Chondrocyte (in vitro differentiated cells): ENCODE measurements around the gene GNA12. TPM values are rescaled to one million over a fixed set of nuclear protein-coding genes. Genes with fewer than 3 reads are reported as not detected.

Experiments used
- DNase-seq: peaks from one replicate; pipeline ENCODE4 v3.0.0; 2021; ENCODE audit warnings: mixed read lengths, low spot score
- H3K27ac Mint-ChIP-seq: one replicate; pipeline ENCODE4 v1.8.0; 2021; ENCODE audit warnings: mild to moderate bottlenecking, moderate library complexity, mixed read lengths; ENCODE audit not compliant: unreplicated experiment
- H3K27me3 Mint-ChIP-seq: 2 replicates; pipeline ENCODE4 v1.8.0; 2021; ENCODE audit warnings: low read depth, mixed read lengths
- H3K36me3 Mint-ChIP-seq: 2 replicates; pipeline ENCODE4 v1.8.0; 2021; ENCODE audit warnings: low read depth, mixed read lengths
- H3K4me1 Mint-ChIP-seq: 2 replicates; pipeline ENCODE4 v1.8.0; 2021; ENCODE audit warnings: low read depth, mild to moderate bottlenecking, mixed read lengths
- H3K4me3 Mint-ChIP-seq: one replicate; pipeline ENCODE4 v1.8.0; 2021; ENCODE audit warnings: mild to moderate bottlenecking, moderate library complexity, mixed read lengths; ENCODE audit not compliant: unreplicated experiment
- H3K9me3 Mint-ChIP-seq: 2 replicates; pipeline ENCODE4 v1.8.0; 2021; ENCODE audit warnings: low read depth, mixed read lengths
- total RNA-seq: library from RNA; stranded (reverse); gene quantifications from 3 replicates; pipeline ENCODE4 v1.2.1, GENCODE V29; 2021
- TF ChIP-seq, protein P1 (sequence below): fragments of 200-600 bp; sonication (generic); IDR thresholded peaks from 2 replicates; pipeline ENCODE4 v1.5.0; 2021; ENCODE audit warnings: antibody characterized with exemption, mild to moderate bottlenecking, moderate library complexity

The GNA12 gene
- total RNA-seq, 1 donor from 2014 or later, result 111 TPM

DNA sequence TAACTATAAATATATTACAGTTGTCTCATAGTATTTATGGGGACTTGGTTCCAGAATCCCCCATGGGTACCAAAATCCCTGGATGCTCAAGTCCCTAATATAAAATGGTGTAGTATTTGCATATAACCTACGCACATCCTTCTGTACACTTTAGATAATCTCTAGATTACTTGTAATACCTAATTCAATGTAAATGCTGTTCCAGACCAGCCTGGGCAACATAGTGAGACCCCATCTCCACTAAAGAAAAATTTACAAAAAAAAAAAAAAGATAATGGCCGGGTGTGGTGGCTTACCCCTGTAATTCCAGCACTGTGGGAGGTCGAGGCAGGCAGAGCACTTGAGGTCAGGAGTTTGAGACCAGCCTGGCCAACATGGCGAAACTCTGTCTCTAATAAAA lies 17.4 kb upstream of the GNA12 start:
- TF ChIP-seq, protein P1, sequence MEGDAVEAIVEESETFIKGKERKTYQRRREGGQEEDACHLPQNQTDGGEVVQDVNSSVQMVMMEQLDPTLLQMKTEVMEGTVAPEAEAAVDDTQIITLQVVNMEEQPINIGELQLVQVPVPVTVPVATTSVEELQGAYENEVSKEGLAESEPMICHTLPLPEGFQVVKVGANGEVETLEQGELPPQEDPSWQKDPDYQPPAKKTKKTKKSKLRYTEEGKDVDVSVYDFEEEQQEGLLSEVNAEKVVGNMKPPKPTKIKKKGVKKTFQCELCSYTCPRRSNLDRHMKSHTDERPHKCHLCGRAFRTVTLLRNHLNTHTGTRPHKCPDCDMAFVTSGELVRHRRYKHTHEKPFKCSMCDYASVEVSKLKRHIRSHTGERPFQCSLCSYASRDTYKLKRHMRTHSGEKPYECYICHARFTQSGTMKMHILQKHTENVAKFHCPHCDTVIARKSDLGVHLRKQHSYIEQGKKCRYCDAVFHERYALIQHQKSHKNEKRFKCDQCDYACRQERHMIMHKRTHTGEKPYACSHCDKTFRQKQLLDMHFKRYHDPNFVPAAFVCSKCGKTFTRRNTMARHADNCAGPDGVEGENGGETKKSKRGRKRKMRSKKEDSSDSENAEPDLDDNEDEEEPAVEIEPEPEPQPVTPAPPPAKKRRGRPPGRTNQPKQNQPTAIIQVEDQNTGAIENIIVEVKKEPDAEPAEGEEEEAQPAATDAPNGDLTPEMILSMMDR, result no peak
- Mint-ChIP-seq H3K27ac (no peak overlapping the region), H3K9me3 (no peaks in the 10 kb centered on the region), H3K4me1 (peaks cover 29% of the 10 kb centered on the region), H3K4me3 (no peak overlapping the region), H3K36me3 (no peaks in the 10 kb centered on the region), H3K27me3 (no peaks in the 10 kb centered on the region)
- no peak for DNase-seq

DNA sequence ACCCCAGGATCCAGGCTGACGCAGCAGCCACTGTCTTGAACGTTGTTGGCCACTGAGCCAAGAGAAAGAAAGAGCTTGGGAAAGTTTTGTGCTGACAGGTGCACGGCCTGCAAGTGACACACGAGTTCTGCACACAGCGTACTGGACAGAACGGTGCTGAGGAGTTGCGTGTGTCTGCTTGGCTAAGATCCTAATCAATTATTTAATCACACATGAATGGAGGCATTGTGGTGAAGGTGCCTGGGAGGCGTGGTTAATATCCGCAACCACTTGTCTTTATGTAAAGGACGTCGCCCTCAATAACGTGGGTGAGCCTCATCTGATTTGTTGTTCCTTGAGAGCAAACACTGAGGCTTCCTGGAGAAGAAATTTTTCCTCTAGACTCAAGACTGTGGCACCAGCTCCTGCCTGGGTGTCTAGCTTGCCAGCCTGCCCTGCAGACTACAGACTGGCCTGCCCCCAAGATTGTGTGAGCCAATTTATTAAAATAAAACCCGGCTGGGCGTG lies 16.6 kb upstream of the GNA12 start:
- no peaks in the 10 kb centered on the region for H3K36me3 Mint-ChIP-seq
- no peak overlapping the region for H3K4me3 Mint-ChIP-seq
- TF ChIP-seq, protein P1, result no peak
- no peaks in the 10 kb centered on the region for H3K27me3 Mint-ChIP-seq
- DNase-seq, result no peak
- H3K9me3 Mint-ChIP-seq, result no peaks in the 10 kb centered on the region
- peaks cover 29% of the 10 kb centered on the region for H3K4me1 Mint-ChIP-seq
- H3K27ac Mint-ChIP-seq, result no peak overlapping the region

- TF ChIP-seq, protein P1, result no peak
- DNase-seq, result no peak
- Mint-ChIP-seq H3K27ac (no peak overlapping the region), H3K27me3 (no peaks in the 10 kb centered on the region), H3K36me3 (no peaks in the 10 kb centered on the region), H3K9me3 (no peaks in the 10 kb centered on the region), H3K4me1 (peaks cover 28% of the 10 kb centered on the region), H3K4me3 (no peak overlapping the region)
Measured at GRCh38 chr7:2859952-2860351, 15.8 kb upstream of the GNA12 start.

DNA sequence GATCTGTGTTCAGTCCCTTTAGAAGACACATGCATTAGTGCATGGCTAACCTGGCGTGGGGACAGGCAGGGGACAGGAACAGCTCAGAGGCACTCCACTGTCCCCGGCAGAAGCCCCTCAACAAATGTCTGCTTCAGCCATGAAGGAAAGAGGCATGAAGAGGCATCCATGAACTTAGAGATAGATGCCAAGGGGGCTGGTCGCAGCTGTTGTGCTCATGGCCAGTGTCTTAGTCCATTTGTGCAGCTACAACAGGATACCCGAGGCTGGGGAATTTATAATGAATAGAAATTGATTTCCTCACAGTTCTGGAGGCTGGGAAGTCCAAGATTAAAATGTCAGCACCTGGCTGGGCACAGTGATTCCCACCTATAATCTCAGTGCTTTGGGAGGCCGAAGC lies 14.5 kb upstream of the GNA12 start:
- no peak overlapping the region for H3K4me3 Mint-ChIP-seq
- H3K27me3 Mint-ChIP-seq, result no peaks in the 10 kb centered on the region
- TF ChIP-seq, protein P1, result no peak
- no peak for DNase-seq
- no peaks in the 10 kb centered on the region for H3K36me3 Mint-ChIP-seq
- H3K4me1 Mint-ChIP-seq, result peaks cover 15% of the 10 kb centered on the region
- no peak overlapping the region for H3K27ac Mint-ChIP-seq
- H3K9me3 Mint-ChIP-seq, result peaks cover 4% of the 10 kb centered on the region

DNA sequence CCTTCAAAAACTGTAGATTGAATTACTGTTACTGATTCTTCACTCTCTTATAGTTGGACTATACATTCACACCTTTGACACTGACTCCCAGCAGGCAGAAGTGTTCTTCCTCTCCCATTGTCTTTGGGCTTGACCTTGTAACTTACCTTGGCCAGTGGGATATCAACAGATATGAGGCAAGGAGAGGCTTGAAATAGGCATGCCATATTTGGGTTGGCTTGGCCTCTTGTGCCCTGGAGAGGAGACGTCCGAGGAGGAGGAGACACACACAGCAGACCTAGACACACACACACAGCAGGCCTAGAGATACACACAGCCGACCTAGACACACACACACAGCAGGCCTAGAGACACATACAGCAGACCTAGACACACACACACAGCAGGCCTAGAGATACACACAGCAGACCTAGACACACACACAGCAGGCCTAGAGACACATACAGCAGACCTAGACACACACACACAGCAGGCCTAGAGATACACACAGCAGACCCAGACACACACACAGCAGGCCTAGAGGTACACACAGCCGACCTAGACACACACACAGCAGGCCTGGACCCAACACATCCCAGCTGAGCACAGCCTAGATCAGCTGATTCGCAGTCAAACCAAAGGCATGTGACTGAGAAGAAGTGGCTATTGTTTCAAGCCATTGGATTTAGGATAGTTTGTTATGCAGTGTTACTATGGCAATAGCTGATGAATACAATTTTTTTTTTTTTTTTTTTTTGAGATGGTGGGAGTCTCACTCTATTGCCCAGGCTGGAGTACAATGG lies 12.5 kb upstream of the GNA12 start:
- Mint-ChIP-seq H3K36me3 (no peaks in the 10 kb centered on the region), H3K27me3 (no peaks in the 10 kb centered on the region), H3K4me3 (no peak overlapping the region), H3K4me1 (peaks cover 10% of the 10 kb centered on the region), H3K27ac (no peak overlapping the region), H3K9me3 (peaks cover 4% of the 10 kb centered on the region)
- no peak for DNase-seq
- TF ChIP-seq, protein P1, result no peak
